Peyer's patch (tissue), 4 donors: ENCODE results near the gene SH3RF1. TPM values are rescaled to one million over a fixed set of nuclear protein-coding genes. Genes with fewer than 3 reads are reported as not detected.

Experiments
- DNase-seq, 3 donors: peaks; one replicate each; pipeline ENCODE4 v3.0.0-alpha.2; 2017 to 2019
- H3K27ac ChIP-seq, 4 donors: fragments of 200-600 bp; sonication (generic); one replicate each; pipeline ENCODE4 v1.5.1; 2016 to 2019
- H3K27me3 ChIP-seq, 2 donors: fragments of 200-600 bp; sonication (generic); one replicate each; pipeline ENCODE4 v1.5.1; 2019
- H3K36me3 ChIP-seq, 3 donors: fragments of 200-600 bp; sonication (generic); one replicate each; pipeline ENCODE4 v1.5.1; 2016 to 2019
- H3K4me1 ChIP-seq, 4 donors: fragments of 200-600 bp; sonication (generic); one replicate each; pipeline ENCODE4 v1.5.1; 2016 to 2019
- H3K4me3 ChIP-seq, 4 donors: fragments of 200-600 bp; sonication (generic); 1 replicate in 3 of 4; 2 replicates in 1 of 4; pipeline ENCODE4 v1.5.1; 2016 to 2019; ENCODE audit warnings: mild to moderate bottlenecking in 1 of 4
- H3K9me3 ChIP-seq, 4 donors: fragments of 200-600 bp; sonication (generic); one replicate each; pipeline ENCODE4 v1.5.1; 2016 to 2019; ENCODE audit warnings: mild to moderate bottlenecking in 1 of 4
- CTCF ChIP-seq, 6 experiments: fragments of 450-650 bp in 4 of 6; fragments of 200-600 bp in 2 of 6; sonication (generic) in 1 of 6; IDR thresholded peaks; one replicate each; pipeline ENCODE4 v1.5.1; 2017 to 2019; ENCODE audit warnings: antibody characterized with exemption in 6 of 6, mild to moderate bottlenecking in 3 of 6, moderate library complexity in 1 of 6
- POLR2A ChIP-seq, 2 donors: fragments of 450-650 bp; IDR thresholded peaks; one replicate each; pipeline ENCODE4 v1.5.1; 2017; ENCODE audit warnings: antibody characterized with exemption in 2 of 2, mild to moderate bottlenecking in 2 of 2, moderate library complexity in 2 of 2
- total RNA-seq, 4 donors: library from RNA; depleted of rRNA; stranded (reverse); fragments of >200 nt; gene quantifications; one replicate each; pipeline ENCODE4 v1.1.0, GENCODE V29; 2016

SH3RF1 gene
- total RNA-seq, 4 donors from 2014 or later = 23.1 to 55.0 (median 48.1) TPM

- peaks cover 0 to 56% (median 0%) of the 10 kb centered on the region in 4 donors for H3K4me1 ChIP-seq
- H3K9me3 ChIP-seq = no peaks in the 10 kb centered on the region
- DNase-seq = no peak
- no peaks in the 10 kb centered on the region for H3K27me3 ChIP-seq
- H3K4me3 ChIP-seq = no peak overlapping the region
- H3K27ac ChIP-seq = peak overlapping the region in 2 of 4 donors; percentile 23 to 44
- TF ChIP-seq CTCF (IDR thresholded peaks at IDR 0.05) (no peak), POLR2A (IDR thresholded peaks at IDR 0.05) (no peak)
- no peaks in the 10 kb centered on the region for H3K36me3 ChIP-seq
Measured at GRCh38 chr4:169256856-169257761, 13.6 kb downstream of the SH3RF1 start.

GRCh38 chr4:169256101-169256612 is 14.6 kb downstream of the SH3RF1 start:
- no peaks in the 10 kb centered on the region for H3K9me3 ChIP-seq
- H3K36me3 ChIP-seq = no peaks in the 10 kb centered on the region
- no peak for DNase-seq
- H3K27ac ChIP-seq = peak overlapping the region in 2 of 4 donors; percentile 23 to 44
- no peak for TF ChIP-seq POLR2A (IDR thresholded peaks at IDR 0.05)
- no peak for TF ChIP-seq CTCF (IDR thresholded peaks at IDR 0.05)
- no peak overlapping the region for H3K4me3 ChIP-seq
- peaks cover 0 to 56% (median 0%) of the 10 kb centered on the region in 4 donors for H3K4me1 ChIP-seq
- H3K27me3 ChIP-seq = no peaks in the 10 kb centered on the region

GRCh38 chr4:169254546-169254983 is 16.2 kb downstream of the SH3RF1 start:
- DNase-seq = no peak
- Histone ChIP-seq H3K27ac (peak overlapping the region in 1 of 4 donors; percentile 7), H3K4me3 (no peak overlapping the region), H3K9me3 (no peaks in the 10 kb centered on the region), H3K4me1 (peaks cover 0 to 67% (median 0%) of the 10 kb centered on the region in 4 donors), H3K27me3 (no peaks in the 10 kb centered on the region), H3K36me3 (no peaks in the 10 kb centered on the region)
- no peak for TF ChIP-seq POLR2A (IDR thresholded peaks at IDR 0.05)
- no peak for TF ChIP-seq CTCF (IDR thresholded peaks at IDR 0.05)

GRCh38 chr4:169253904-169254303 is 16.9 kb downstream of the SH3RF1 start:
- H3K36me3 ChIP-seq = no peaks in the 10 kb centered on the region
- DNase-seq = no peak
- no peak overlapping the region for H3K4me3 ChIP-seq
- no peaks in the 10 kb centered on the region for H3K27me3 ChIP-seq
- TF ChIP-seq CTCF (IDR thresholded peaks at IDR 0.05) (no peak), POLR2A (IDR thresholded peaks at IDR 0.05) (no peak)
- no peak overlapping the region for H3K27ac ChIP-seq
- H3K9me3 ChIP-seq = no peaks in the 10 kb centered on the region
- peaks cover 0 to 62% (median 0%) of the 10 kb centered on the region in 4 donors for H3K4me1 ChIP-seq

- no peaks in the 10 kb centered on the region for H3K9me3 ChIP-seq
- no peak for DNase-seq
- H3K36me3 ChIP-seq = no peaks in the 10 kb centered on the region
- peaks cover 0 to 62% (median 0%) of the 10 kb centered on the region in 4 donors for H3K4me1 ChIP-seq
- H3K27me3 ChIP-seq = no peaks in the 10 kb centered on the region
- peak overlapping the region in 2 of 4 donors; percentile 80 to 89 for H3K27ac ChIP-seq
- TF ChIP-seq CTCF (IDR thresholded peaks at IDR 0.05) = no peak
- TF ChIP-seq POLR2A (IDR thresholded peaks at IDR 0.05) = no peak
- H3K4me3 ChIP-seq = no peak overlapping the region
Measured at GRCh38 chr4:169253113-169253671, 17.6 kb downstream of the SH3RF1 start.
